ENCODE data around the gene MMP1.
"Not testable (repeated sequence)": the region's sequence is repeated elsewhere in the genome, so short reads cannot be mapped to it uniquely, and the experiment has no call there.

The MMP1 gene

GRCh38 chr11:102757823-102758549 lies 40.0 kb downstream of the MMP1 start:
- DNase-seq, result no peak

- DNase-seq, result no peak
These were observed 44.7 kb downstream of the MMP1 start for GRCh38 chr11:102753267-102753666.

GRCh38 chr11:102751673-102752072 lies 46.3 kb downstream of the MMP1 start:
- DNase-seq, result no peak

GRCh38 chr11:102749101-102749722 lies 48.7 kb downstream of the MMP1 start:
- DNase-seq, result no peak

GRCh38 chr11:102746746-102747578 lies 51.0 kb downstream of the MMP1 start:
- DNase-seq, result not testable (repeated sequence)
